ENCODE results near the gene IL1RAP. TPM values are rescaled to one million over a fixed set of nuclear protein-coding genes. Genes with fewer than 3 reads are reported as not detected.

IL1RAP gene
- total and polyA plus RNA-seq, 2 experiments from 2014 or later: 14.6 to 46.5 TPM

GRCh38 chr3:190696777-190697501, 183.1 kb downstream of the IL1RAP start:
- no peaks in the 10 kb centered on the region for H3K36me3 ChIP-seq (replicated peaks; ENCODE audit: insufficient read depth, low read depth)
- no peaks in the 10 kb centered on the region for H3K9me2 ChIP-seq (replicated peaks; ENCODE audit: insufficient read depth)
- no peaks in the 10 kb centered on the region for H4K20me1 ChIP-seq (ENCODE audit: insufficient read depth, poor library complexity, severe bottlenecking)
- H3K27me3 ChIP-seq: peaks cover 3% of the 10 kb centered on the region
- H3K4me1 ChIP-seq (ENCODE audit: insufficient read depth): peaks cover 13% of the 10 kb centered on the region
- no peaks in the 10 kb centered on the region for H3K79me2 ChIP-seq
- DNase-seq (ENCODE audit: low spot score): peak; percentile 58
- 54% methylated on average over 7 of the region's 7 CpGs for WGBS (ENCODE audit: low lambda C conversion rate, missing lambda C conversion rate)
- H3K27ac ChIP-seq: no peak overlapping the region
- H3K9me3 ChIP-seq (ENCODE audit: low read depth): no peaks in the 10 kb centered on the region
- no peak overlapping the region for H3K4me3 ChIP-seq
- H2AFZ ChIP-seq: no peak overlapping the region
- TF ChIP-seq, protein P1, sequence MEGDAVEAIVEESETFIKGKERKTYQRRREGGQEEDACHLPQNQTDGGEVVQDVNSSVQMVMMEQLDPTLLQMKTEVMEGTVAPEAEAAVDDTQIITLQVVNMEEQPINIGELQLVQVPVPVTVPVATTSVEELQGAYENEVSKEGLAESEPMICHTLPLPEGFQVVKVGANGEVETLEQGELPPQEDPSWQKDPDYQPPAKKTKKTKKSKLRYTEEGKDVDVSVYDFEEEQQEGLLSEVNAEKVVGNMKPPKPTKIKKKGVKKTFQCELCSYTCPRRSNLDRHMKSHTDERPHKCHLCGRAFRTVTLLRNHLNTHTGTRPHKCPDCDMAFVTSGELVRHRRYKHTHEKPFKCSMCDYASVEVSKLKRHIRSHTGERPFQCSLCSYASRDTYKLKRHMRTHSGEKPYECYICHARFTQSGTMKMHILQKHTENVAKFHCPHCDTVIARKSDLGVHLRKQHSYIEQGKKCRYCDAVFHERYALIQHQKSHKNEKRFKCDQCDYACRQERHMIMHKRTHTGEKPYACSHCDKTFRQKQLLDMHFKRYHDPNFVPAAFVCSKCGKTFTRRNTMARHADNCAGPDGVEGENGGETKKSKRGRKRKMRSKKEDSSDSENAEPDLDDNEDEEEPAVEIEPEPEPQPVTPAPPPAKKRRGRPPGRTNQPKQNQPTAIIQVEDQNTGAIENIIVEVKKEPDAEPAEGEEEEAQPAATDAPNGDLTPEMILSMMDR (IDR thresholded peaks at IDR 0.05; ENCODE audit: poor library complexity): peak; percentile 63
- TF ChIP-seq EZH2phosphoT487 (IDR thresholded peaks at IDR 0.05; ENCODE audit: low read depth, severe bottlenecking, unreplicated experiment) (no peak), EZH2 (IDR thresholded peaks at IDR 0.05; ENCODE audit: borderline replicate concordance) (no peak)
- no peak overlapping the region for H3K4me2 ChIP-seq

DNA sequence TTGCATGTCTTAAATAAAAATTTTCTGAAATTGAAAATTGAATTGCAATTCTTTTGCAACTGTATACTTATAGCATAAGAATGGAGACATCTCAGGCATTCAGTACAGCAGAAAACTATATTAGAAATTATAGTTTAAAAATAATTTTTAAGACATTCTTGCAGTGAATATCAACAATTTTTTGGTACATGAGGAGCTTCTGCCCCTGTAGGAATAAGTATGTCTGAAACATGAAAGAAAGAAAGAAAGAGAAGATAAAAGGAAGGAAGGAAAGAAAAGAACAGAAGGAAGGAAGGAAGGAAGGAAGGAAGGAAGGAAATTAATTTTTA, 183.6 kb downstream of the IL1RAP start:
- no peaks in the 10 kb centered on the region for H3K79me2 ChIP-seq
- no peaks in the 10 kb centered on the region for H3K9me3 ChIP-seq (ENCODE audit: low read depth)
- H3K4me3 ChIP-seq: no peak overlapping the region
- H4K20me1 ChIP-seq (ENCODE audit: insufficient read depth, poor library complexity, severe bottlenecking): no peaks in the 10 kb centered on the region
- H3K36me3 ChIP-seq (replicated peaks; ENCODE audit: insufficient read depth, low read depth): no peaks in the 10 kb centered on the region
- no peaks in the 10 kb centered on the region for H3K9me2 ChIP-seq (replicated peaks; ENCODE audit: insufficient read depth)
- peaks cover 3% of the 10 kb centered on the region for H3K27me3 ChIP-seq
- H3K4me2 ChIP-seq: no peak overlapping the region
- DNase-seq (ENCODE audit: low spot score): no peak
- peaks cover 13% of the 10 kb centered on the region for H3K4me1 ChIP-seq (ENCODE audit: insufficient read depth)
- H3K27ac ChIP-seq: no peak overlapping the region
- no peak for TF ChIP-seq EZH2phosphoT487 (IDR thresholded peaks at IDR 0.05; ENCODE audit: low read depth, severe bottlenecking, unreplicated experiment)
- TF ChIP-seq, protein P1 (IDR thresholded peaks at IDR 0.05; ENCODE audit: poor library complexity): no peak
- TF ChIP-seq EZH2 (IDR thresholded peaks at IDR 0.05; ENCODE audit: borderline replicate concordance): no peak
- H2AFZ ChIP-seq: no peak overlapping the region

- H4K20me1 ChIP-seq (ENCODE audit: insufficient read depth, poor library complexity, severe bottlenecking): no peaks in the 10 kb centered on the region
Observed at GRCh38 chr3:190697901-190698300, 184.0 kb downstream of the IL1RAP start.

More at GRCh38 chr3:190697901-190698300, 184.0 kb downstream of the IL1RAP start:
- no peaks in the 10 kb centered on the region for H3K9me2 ChIP-seq (replicated peaks; ENCODE audit: insufficient read depth)
- peaks cover 13% of the 10 kb centered on the region for H3K4me1 ChIP-seq (ENCODE audit: insufficient read depth)
- H2AFZ ChIP-seq: no peak overlapping the region
- no peaks in the 10 kb centered on the region for H3K79me2 ChIP-seq
- no peak overlapping the region for H3K4me2 ChIP-seq
- no peak for DNase-seq (ENCODE audit: low spot score)
- peaks cover 3% of the 10 kb centered on the region for H3K27me3 ChIP-seq
- H3K9me3 ChIP-seq (ENCODE audit: low read depth): no peaks in the 10 kb centered on the region
- WGBS (ENCODE audit: low lambda C conversion rate, missing lambda C conversion rate): 66% methylated on average over 4 of the region's 4 CpGs
- TF ChIP-seq, protein P1 (IDR thresholded peaks at IDR 0.05; ENCODE audit: poor library complexity): no peak
- TF ChIP-seq EZH2phosphoT487 (IDR thresholded peaks at IDR 0.05; ENCODE audit: low read depth, severe bottlenecking, unreplicated experiment) (no peak), EZH2 (IDR thresholded peaks at IDR 0.05; ENCODE audit: borderline replicate concordance) (no peak)
- no peak overlapping the region for H3K27ac ChIP-seq
- no peaks in the 10 kb centered on the region for H3K36me3 ChIP-seq (replicated peaks; ENCODE audit: insufficient read depth, low read depth)
- no peak overlapping the region for H3K4me3 ChIP-seq

Data from hepatocyte (in vitro differentiated cells).